Cerebellar nuclear complex (tissue), 1 donor: Measurements from ENCODE around the gene LSR.
"Not testable (repeated sequence)": the region's sequence is repeated elsewhere in the genome, so short reads cannot be mapped to it uniquely, and the experiment has no call there.

Experiments used
- DNase-seq, 2 experiments: peaks; one replicate each; lab custom pipeline; 2025; lab: John Stamatoyannopoulos, UW

The LSR gene

GRCh38 chr19:35286101-35286500 lies 37.3 kb downstream of the LSR start:
- not testable (repeated sequence) for DNase-seq

- no peak for DNase-seq
These were observed 38.9 kb downstream of the LSR start for GRCh38 chr19:35287713-35288112.

GRCh38 chr19:35288331-35288730 lies 39.5 kb downstream of the LSR start:
- DNase-seq = no peak

GRCh38 chr19:35288906-35289305 lies 40.1 kb downstream of the LSR start:
- no peak for DNase-seq

- DNase-seq = no peak
These were observed 41.8 kb downstream of the LSR start for GRCh38 chr19:35290381-35291127.

GRCh38 chr19:35291259-35291658 lies 42.5 kb downstream of the LSR start:
- DNase-seq = no peak

- DNase-seq = no peak
These were observed 43.1 kb downstream of the LSR start, which contains the start of gene MAG for GRCh38 chr19:35291916-35292315. TSS of gene MAG (plus strand) at chr19:35292161. CDS start at chr19:35295409, 3,248 bp downstream.

GRCh38 chr19:35292421-35293362 lies 43.9 kb downstream of the LSR start:
- no peak for DNase-seq

GRCh38 chr19:35293363-35293739 lies 44.5 kb downstream of the LSR start:
- no peak for DNase-seq

GRCh38 chr19:35293808-35294207 lies 45.0 kb downstream of the LSR start:
- no peak for DNase-seq

GRCh38 chr19:35294328-35294727 lies 45.5 kb downstream of the LSR start:
- no peak for DNase-seq

GRCh38 chr19:35294859-35295791 lies 46.3 kb downstream of the LSR start:
- DNase-seq = no peak

- no peak for DNase-seq
These were observed 47.1 kb downstream of the LSR start for GRCh38 chr19:35295792-35296462.

- no peak for DNase-seq
These were observed 48.1 kb downstream of the LSR start for GRCh38 chr19:35296644-35297514.

- no peak for DNase-seq
These were observed 48.7 kb downstream of the LSR start for GRCh38 chr19:35297515-35297848.

GRCh38 chr19:35297922-35298321 lies 49.1 kb downstream of the LSR start:
- DNase-seq = no peak

- DNase-seq = no peak
These were observed 49.8 kb downstream of the LSR start for GRCh38 chr19:35298561-35298972.

GRCh38 chr19:35299523-35300338 lies 50.9 kb downstream of the LSR start:
- DNase-seq = no peak

GRCh38 chr19:35300339-35300649 lies 51.5 kb downstream of the LSR start:
- no peak for DNase-seq

- DNase-seq = no peak
These were observed 53.2 kb downstream of the LSR start for GRCh38 chr19:35301961-35302360.
